Measurements from ENCODE around the gene SLC25A26.
"Not testable (repeated sequence)": the region's sequence is repeated elsewhere in the genome, so short reads cannot be mapped to it uniquely, and the experiment has no call there.

SLC25A26 gene

DNA sequence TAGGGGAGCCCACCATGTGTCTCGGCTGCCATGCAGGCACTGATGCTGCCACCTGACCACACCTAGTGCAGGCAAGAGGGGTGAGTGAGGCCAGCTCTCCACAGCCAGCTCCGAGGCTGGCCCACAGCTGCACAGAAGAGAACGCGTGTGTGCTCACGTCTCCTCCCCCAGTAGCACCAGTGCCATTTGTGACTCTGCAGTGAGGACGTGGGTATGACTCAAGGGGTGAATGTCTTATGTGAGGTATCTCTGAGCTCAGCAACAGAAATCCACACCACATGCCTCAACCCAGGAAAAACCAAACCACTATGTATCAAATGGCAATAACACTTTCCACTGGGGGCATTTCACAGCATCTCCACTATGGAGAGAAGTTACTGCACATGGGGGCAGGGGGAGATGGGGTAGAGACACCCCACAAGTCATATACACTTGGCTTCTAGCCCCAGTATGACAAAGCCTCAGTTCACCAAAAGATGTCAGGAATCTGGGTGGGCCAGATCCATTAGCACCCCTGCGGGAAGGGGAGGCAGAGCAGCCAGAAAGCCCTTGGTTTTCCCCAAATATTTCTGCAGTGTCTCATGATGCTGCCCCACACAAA is 192.4 kb downstream of the SLC25A26 start:
- DNase-seq = no peak

DNA sequence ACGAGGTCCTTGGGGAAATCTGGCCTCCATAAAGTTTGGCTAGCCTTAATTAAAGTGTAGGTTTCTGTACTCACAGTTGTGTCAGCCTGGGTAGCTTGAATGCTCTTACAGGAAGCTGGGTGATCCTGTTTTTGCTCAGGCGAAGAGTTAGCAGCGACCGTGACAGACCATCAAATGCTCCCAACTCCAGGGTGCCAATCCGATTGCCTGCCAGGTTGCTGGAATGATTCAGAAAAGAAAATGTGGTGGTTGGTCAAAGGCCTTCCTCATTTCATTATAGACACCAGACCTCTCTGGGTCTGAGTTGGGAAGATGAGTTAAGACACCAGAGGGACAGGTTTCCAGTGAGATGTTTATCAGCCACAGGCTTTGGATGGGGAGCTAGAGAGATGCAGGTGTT is 194.0 kb downstream of the SLC25A26 start:
- no peak for DNase-seq

DNA sequence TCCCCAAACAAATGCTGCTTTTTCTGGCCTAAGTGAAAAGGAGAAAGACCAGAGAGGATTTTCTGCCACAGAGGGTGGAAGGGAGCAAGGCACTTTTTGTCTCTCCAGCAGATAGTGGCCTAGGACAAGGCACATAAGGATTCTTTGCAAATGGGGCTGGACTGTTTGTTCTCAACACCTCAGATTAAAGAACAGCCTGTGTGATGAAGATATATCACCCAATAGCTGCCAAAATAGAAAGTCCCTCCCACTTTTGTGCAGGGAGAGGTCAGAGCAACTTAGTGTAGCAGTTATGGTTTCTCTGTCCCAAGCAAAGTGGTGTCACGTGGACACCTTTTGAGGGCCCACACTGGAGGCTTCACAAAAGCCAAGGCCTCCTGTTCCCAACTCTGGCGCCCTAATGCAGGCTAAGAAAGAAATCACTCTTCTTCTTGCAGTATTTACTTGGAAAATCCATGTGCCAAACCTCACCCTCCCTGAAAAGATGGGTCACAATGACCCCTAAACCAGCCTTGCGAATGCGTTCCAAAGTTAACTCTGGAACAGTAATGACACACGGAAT is 195.1 kb downstream of the SLC25A26 start:
- no peak for DNase-seq

- no peak for DNase-seq
Measured at GRCh38 chr3:66416556-66417304, 195.9 kb downstream of the SLC25A26 start.

GRCh38 chr3:66418475-66418931 is 197.7 kb downstream of the SLC25A26 start:
- DNase-seq = no peak

GRCh38 chr3:66419036-66419435 is 198.2 kb downstream of the SLC25A26 start:
- DNase-seq = no peak

DNA sequence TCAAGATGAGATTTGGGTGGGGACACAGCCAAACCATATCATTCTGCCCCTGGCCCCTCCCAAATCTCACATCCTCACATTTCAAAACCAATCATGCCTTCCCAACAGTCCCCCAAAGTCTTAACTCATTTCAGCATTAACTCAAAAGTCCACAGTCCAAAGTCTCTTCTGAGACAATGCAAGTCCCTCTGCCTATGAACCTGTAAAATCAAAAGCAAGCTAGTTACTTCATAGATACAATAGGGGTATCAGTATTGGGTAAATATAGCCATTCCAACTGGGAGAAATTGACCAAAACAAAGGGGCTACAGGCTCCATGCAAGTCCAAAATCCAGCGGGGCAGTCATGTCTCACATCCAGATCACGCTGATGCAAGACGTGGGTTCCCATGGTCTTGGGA is 200.3 kb downstream of the SLC25A26 start:
- DNase-seq = not testable (repeated sequence)

DNA sequence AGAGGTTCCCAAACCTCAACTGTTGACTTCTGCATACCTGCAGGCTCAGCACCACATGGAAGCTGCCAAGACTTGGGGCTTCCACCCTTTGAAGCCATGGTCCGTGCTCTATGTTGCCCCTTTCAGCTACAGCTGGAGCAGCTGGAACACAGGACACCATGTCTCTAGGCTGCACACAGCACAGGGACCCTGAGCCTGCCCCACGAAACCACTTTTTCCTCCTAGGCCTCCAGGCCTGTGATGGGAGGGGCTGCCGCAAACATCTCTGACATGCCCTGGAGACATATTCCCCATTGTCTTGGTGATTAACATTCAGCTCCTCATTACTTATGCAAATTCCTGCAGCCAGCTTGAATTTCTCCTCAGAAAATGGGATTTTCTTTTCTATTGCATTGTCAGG is 201.1 kb downstream of the SLC25A26 start:
- not testable (repeated sequence) for DNase-seq

GRCh38 chr3:66423791-66424190 is 203.0 kb downstream of the SLC25A26 start:
- DNase-seq = no peak

- no peak for DNase-seq
Measured at GRCh38 chr3:66425032-66425431, 204.2 kb downstream of the SLC25A26 start.

DNA sequence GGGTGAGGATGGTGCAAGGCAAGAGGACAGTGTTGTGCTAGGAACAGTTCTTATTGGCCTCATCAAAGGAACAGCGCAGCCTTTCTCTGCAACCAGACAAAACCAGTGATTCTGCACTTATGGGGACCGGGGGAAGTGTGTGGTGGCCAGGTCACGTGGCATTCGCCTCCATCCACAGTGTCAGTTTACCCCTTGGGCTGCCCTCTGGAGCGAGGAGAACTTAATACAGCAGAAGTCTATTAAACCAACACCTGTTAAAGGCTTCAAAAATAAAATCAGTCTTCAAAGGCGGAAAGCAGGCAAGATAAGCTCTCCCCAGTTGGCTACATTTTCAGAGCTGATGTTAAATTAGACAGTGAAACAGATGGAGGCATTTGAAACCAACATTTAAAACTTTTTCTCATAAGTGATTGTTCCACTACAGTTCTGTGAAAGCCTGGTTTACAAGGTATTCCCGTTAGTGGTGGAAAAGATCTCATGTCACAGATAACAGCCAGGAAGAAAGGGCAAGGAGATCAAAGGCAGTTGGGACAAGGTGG is 204.8 kb downstream of the SLC25A26 start:
- no peak for DNase-seq

GRCh38 chr3:66426135-66426534 is 205.3 kb downstream of the SLC25A26 start:
- DNase-seq = no peak

DNA sequence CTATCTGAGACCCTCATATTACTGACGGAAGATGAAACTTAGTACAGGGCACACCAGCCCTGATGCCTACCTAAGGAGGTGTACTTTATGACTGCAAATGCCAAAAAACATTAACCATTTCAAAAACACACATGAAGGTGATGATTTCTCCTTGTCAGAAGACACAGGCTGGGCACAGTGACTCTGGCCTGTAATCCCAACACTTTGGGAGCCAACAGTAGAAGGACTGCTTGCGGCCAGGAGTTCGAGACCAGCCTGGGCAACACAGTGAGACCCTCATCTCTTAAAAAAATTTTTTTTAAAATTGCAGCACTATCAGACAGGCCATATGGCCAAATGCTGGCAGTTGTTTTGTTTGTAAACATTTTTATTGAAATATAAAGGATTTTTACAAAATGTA is 206.6 kb downstream of the SLC25A26 start:
- DNase-seq = no peak

DNA sequence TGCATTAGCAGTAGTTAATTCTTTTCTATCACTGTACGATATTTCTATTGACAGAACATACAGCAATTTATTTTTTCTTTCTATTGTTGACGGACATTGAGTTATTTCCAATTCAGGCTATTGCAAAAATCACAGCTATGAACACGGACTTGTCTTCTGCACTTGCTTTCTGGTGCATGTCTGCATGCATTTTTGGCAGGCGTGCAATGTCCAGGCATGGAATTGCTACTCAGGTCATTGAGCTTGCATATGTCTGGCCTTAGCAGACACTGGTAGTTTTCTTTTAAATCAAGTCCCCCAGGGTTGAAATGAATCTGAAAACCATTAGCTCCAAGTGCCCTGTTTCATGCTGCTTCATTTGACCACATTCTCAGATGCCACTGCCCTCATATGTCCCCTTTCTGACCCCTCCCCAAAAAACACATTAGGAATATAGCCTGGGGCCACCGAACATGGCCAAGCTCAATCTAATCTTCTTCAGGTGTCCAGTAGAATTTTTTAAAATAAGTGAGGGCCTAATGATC is 207.2 kb downstream of the SLC25A26 start:
- no peak for DNase-seq
